ENCODE measurements around the gene CPLX3. TPM values are rescaled to one million over a fixed set of nuclear protein-coding genes. Genes with fewer than 3 reads are reported as not detected.

The CPLX3 gene
- total RNA-seq, 6 donors from 2014 or later, result not detected

- Histone ChIP-seq H3K4me3 (no peak overlapping the region), H3K4me1 (peaks cover 0 to 6% (median 1%) of the 10 kb centered on the region in 4 donors), H3K9me3 (no peaks in the 10 kb centered on the region), H3K36me3 (no peaks in the 10 kb centered on the region), H3K27me3 (no peaks in the 10 kb centered on the region), H3K27ac (no peak overlapping the region)
- no peak for TF ChIP-seq EP300 (IDR thresholded peaks at IDR 0.05)
- no peak for TF ChIP-seq CTCF (IDR thresholded peaks at IDR 0.05)
- no peak for TF ChIP-seq POLR2AphosphoS5 (IDR thresholded peaks at IDR 0.05)
- TF ChIP-seq POLR2A (IDR thresholded peaks at IDR 0.05), result no peak
- ATAC-seq (ENCODE audit: low FRiP score in 2 of 2) (no peak), DNase-seq (no peak)
- 64 to 66% methylated on average over 13 to 16 of the region's 19 CpGs for WGBS, 2 donors
Observed at GRCh38 chr15:74816624-74817369, 9.6 kb upstream of the CPLX3 start.

DNA sequence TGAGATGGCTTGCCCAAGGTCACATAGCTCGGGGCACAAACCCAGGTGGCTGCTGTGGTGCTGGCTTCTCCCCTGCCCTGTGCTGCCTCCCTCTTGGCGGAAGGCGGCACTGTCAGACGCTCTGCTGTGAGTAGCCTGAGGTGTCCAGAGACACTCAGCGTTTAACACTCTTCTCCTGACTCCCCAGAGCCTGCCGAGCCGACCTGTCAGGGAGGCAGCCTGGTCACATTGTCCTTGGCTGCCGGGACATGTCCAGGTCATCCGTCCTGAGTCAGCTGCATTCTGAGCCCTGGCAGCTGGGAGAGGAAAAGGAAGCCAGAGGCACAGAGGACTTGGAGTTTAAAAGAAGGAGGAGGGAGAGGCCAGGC is 9.1 kb upstream of the CPLX3 start:
- TF ChIP-seq POLR2AphosphoS5 (IDR thresholded peaks at IDR 0.05) (no peak), POLR2A (IDR thresholded peaks at IDR 0.05) (no peak), CTCF (IDR thresholded peaks at IDR 0.05) (no peak), EP300 (IDR thresholded peaks at IDR 0.05) (no peak)
- 34 to 75% methylated on average over 4 to 9 of the region's 9 CpGs for WGBS, 2 donors
- H3K27ac ChIP-seq, result no peak overlapping the region
- H3K27me3 ChIP-seq, result no peaks in the 10 kb centered on the region
- no peak overlapping the region for H3K4me3 ChIP-seq
- peaks cover 0 to 6% (median 1%) of the 10 kb centered on the region in 4 donors for H3K4me1 ChIP-seq
- no peaks in the 10 kb centered on the region for H3K36me3 ChIP-seq
- ATAC-seq (ENCODE audit: low FRiP score in 2 of 2), result no peak
- H3K9me3 ChIP-seq, result no peaks in the 10 kb centered on the region
- DNase-seq, result no peak

- Histone ChIP-seq H3K27ac (no peak overlapping the region), H3K4me3 (no peak overlapping the region), H3K4me1 (peaks cover 0 to 6% (median 1%) of the 10 kb centered on the region in 4 donors), H3K9me3 (no peaks in the 10 kb centered on the region), H3K36me3 (no peaks in the 10 kb centered on the region), H3K27me3 (no peaks in the 10 kb centered on the region)
- no peak for DNase-seq
- 40 to 93% methylated on average over 1 to 2 of the region's 5 CpGs for WGBS, 2 donors
- ATAC-seq (ENCODE audit: low FRiP score in 2 of 2), result no peak
- TF ChIP-seq POLR2AphosphoS5 (IDR thresholded peaks at IDR 0.05), result no peak
- TF ChIP-seq EP300 (IDR thresholded peaks at IDR 0.05), result no peak
- TF ChIP-seq POLR2A (IDR thresholded peaks at IDR 0.05), result no peak
- no peak for TF ChIP-seq CTCF (IDR thresholded peaks at IDR 0.05)
Observed at GRCh38 chr15:74820056-74820455, 6.4 kb upstream of the CPLX3 start.

- Histone ChIP-seq H3K27ac (no peak overlapping the region), H3K36me3 (no peaks in the 10 kb centered on the region), H3K4me3 (no peak overlapping the region), H3K9me3 (no peaks in the 10 kb centered on the region), H3K4me1 (peaks cover 0 to 9% (median 2%) of the 10 kb centered on the region in 4 donors), H3K27me3 (no peaks in the 10 kb centered on the region)
- ATAC-seq (ENCODE audit: low FRiP score in 2 of 2) (no peak), DNase-seq (no peak)
- TF ChIP-seq EP300 (IDR thresholded peaks at IDR 0.05) (no peak), POLR2A (IDR thresholded peaks at IDR 0.05) (no peak), POLR2AphosphoS5 (IDR thresholded peaks at IDR 0.05) (no peak), CTCF (IDR thresholded peaks at IDR 0.05) (no peak)
- WGBS, 2 donors, result 64 to 69% methylated on average over 7 to 11 of the region's 11 CpGs
Observed at GRCh38 chr15:74821091-74821789, 5.2 kb upstream of the CPLX3 start.

Measured in upper lobe of left lung (tissue), 6 donors.